Tibial artery (tissue), 4 donors: Measurements from ENCODE around the gene ARFGAP3.
"Not testable (repeated sequence)": the region's sequence is repeated elsewhere in the genome, so short reads cannot be mapped to it uniquely, and the experiment has no call there.

Experiments
- DNase-seq, 2 donors: peaks; one replicate each; pipeline ENCODE4 v3.0.0-alpha.2; 2019
- H3K27ac ChIP-seq, 2 donors: fragments of 200-600 bp; sonication (generic) in 1 of 2; 1 replicate in 1 of 2; 2 replicates in 1 of 2; pipeline ENCODE4 v1.5.1; 2018 to 2019; ENCODE audit warnings: mild to moderate bottlenecking in 1 of 2
- H3K27me3 ChIP-seq, 2 donors: fragments of 200-600 bp; sonication (generic) in 1 of 2; one replicate each; pipeline versions ENCODE4 v1.5.1 to v1.6.0; 2016 to 2019
- H3K36me3 ChIP-seq, 3 donors: fragments of 200-600 bp; sonication (generic) in 2 of 3; one replicate each; pipeline ENCODE4 v1.5.1; 2016 to 2019; ENCODE audit warnings: mild to moderate bottlenecking in 2 of 3
- H3K4me1 ChIP-seq, 4 donors: fragments of 200-600 bp; sonication (generic) in 2 of 4; 1 replicate in 3 of 4; 2 replicates in 1 of 4; pipeline ENCODE4 v1.5.1; 2016 to 2019
- H3K4me3 ChIP-seq, 2 donors: fragments of 200-600 bp; sonication (generic) in 1 of 2; 1 replicate in 1 of 2; 2 replicates in 1 of 2; pipeline ENCODE4 v1.5.1; 2018 to 2019; ENCODE audit warnings: mild to moderate bottlenecking in 2 of 2
- H3K9me3 ChIP-seq, 3 donors: fragments of 200-600 bp; sonication (generic) in 1 of 3; one replicate each; pipeline ENCODE4 v1.5.1; 2016 to 2019
- CTCF ChIP-seq, 2 experiments: fragments of 200-600 bp in 1 of 2; fragments of 450-650 bp in 1 of 2; IDR thresholded peaks; one replicate each; pipeline ENCODE4 v1.5.1; 2017 to 2019; ENCODE audit warnings: antibody characterized with exemption in 2 of 2, mild to moderate bottlenecking in 1 of 2, moderate library complexity in 1 of 2
- intact Hi-C: fragments of 100-400 bp; cut with DNase I; formaldehyde crosslinking; loops from one replicate; pipeline ENCODE4 v1.15.0; 2023; ENCODE audit warnings: low total_unique reads

Gene ARFGAP3

GRCh38 chr22:42752912-42753311 lies 104.2 kb downstream of the ARFGAP3 start:
- Histone ChIP-seq H3K27me3 (no peaks in the 10 kb centered on the region), H3K4me1 (peaks cover 0 to 36% (median 0%) of the 10 kb centered on the region in 4 donors), H3K4me3 (no peak overlapping the region), H3K9me3 (no peaks in the 10 kb centered on the region), H3K27ac (peak overlapping the region in 1 of 2 donors; percentile 48), H3K36me3 (no peaks in the 10 kb centered on the region)
- TF ChIP-seq CTCF (IDR thresholded peaks at IDR 0.05), result no peak
- DNase-seq, result no peak
- intact Hi-C loops, result no loop called here

- H3K36me3 ChIP-seq, result no peaks in the 10 kb centered on the region
- intact Hi-C loops, result no loop called here
- peaks cover 0 to 36% (median 0%) of the 10 kb centered on the region in 4 donors for H3K4me1 ChIP-seq
- TF ChIP-seq CTCF (IDR thresholded peaks at IDR 0.05), result no peak
- no peaks in the 10 kb centered on the region for H3K9me3 ChIP-seq
- DNase-seq, result no peak
- peak overlapping the region; percentile 2 to 48 for H3K27ac ChIP-seq
- H3K4me3 ChIP-seq, result no peak overlapping the region
- no peaks in the 10 kb centered on the region for H3K27me3 ChIP-seq
Observed at GRCh38 chr22:42752230-42752746, 104.8 kb downstream of the ARFGAP3 start.

- H3K27me3 ChIP-seq, H3K4me3 ChIP-seq, H3K9me3 ChIP-seq, H3K36me3 ChIP-seq, H3K27ac ChIP-seq, DNase-seq, intact Hi-C loops: not testable (repeated sequence)
- peaks cover 0 to 29% (median 0%) of the 10 kb centered on the region in 4 donors for H3K4me1 ChIP-seq
Observed at GRCh38 chr22:42750421-42750820, 106.7 kb downstream of the ARFGAP3 start.

- TF ChIP-seq CTCF (IDR thresholded peaks at IDR 0.05), result no peak
- Histone ChIP-seq H3K4me1 (peaks cover 0 to 36% (median 9%) of the 10 kb centered on the region in 4 donors), H3K36me3 (no peaks in the 10 kb centered on the region), H3K27me3 (no peaks in the 10 kb centered on the region), H3K9me3 (no peaks in the 10 kb centered on the region), H3K27ac (peak overlapping the region in 1 of 2 donors; percentile 32), H3K4me3 (no peak overlapping the region)
- no peak for DNase-seq
- intact Hi-C loops, result no loop called here
Observed at GRCh38 chr22:42747701-42748513, 109.2 kb downstream of the ARFGAP3 start.
